Cardiac septum (tissue), 1 donor: Measurements from ENCODE around the gene TP53AIP1. TPM values are rescaled to one million over a fixed set of nuclear protein-coding genes. Genes with fewer than 3 reads are reported as not detected.

Source experiments
- DNase-seq: peaks from one replicate; pipeline ENCODE4 v3.0.0-alpha.2; 2020; ENCODE audit warnings: low spot score
- intact Hi-C: fragments of 100-400 bp; cut with DNase I; formaldehyde crosslinking; loops from one replicate; pipeline ENCODE4 v1.14.0; 2022
- total RNA-seq: library from RNA; stranded (reverse); fragmentation: NEBNext Ultra II Directional; extraction: Animal tissue kit (Norgen Biotek cat#: 25700); gene quantifications from one replicate; pipeline ENCODE4 v1.2.1, GENCODE V29; 2021
- donor health status: DM: no; HTN: no; CAD: no.

TP53AIP1 gene
- total RNA-seq, 1 donor from 2014 or later = not detected

GRCh38 chr11:128910576-128910975 is 32.1 kb downstream of the TP53AIP1 start:
- no peak for DNase-seq
- intact Hi-C loops = no loop called here

- intact Hi-C loops = no loop called here
- DNase-seq = no peak
Measured at GRCh38 chr11:128909438-128910125, 33.1 kb downstream of the TP53AIP1 start.

- DNase-seq = peak; percentile 88
- intact Hi-C loops = no loop called here
Measured at GRCh38 chr11:128908391-128909246, 34.1 kb downstream of the TP53AIP1 start.

DNA sequence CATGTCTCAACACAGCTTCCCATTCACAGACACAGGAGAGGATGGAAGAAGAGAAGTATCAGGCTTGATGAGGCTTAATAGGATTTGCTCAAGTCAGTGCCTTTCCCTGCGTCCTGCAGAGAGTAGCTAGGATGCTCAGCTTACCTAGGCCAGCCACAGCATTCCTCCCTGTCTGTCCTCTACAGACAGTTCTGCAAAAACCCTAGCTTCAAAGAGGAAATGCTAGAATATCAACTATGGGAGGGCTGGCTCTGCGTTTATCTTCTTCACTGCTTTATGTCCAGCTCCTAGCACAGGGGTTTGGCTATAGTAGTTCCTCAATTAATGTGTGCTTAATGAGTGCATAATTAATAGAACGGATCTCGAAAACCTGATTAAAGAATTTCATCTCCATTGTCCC is 35.1 kb downstream of the TP53AIP1 start:
- intact Hi-C loops = no loop called here
- DNase-seq = no peak

- no peak for DNase-seq
- intact Hi-C loops = no loop called here
Measured at GRCh38 chr11:128906185-128907050, 36.3 kb downstream of the TP53AIP1 start.

- no peak for DNase-seq
- intact Hi-C loops = loop anchor here (2.0 kb wide), 1 partner anchor 15 kb away; the partner anchor contains the start of gene KCNJ5
Measured at GRCh38 chr11:128905345-128906184, 37.1 kb downstream of the TP53AIP1 start.

DNA sequence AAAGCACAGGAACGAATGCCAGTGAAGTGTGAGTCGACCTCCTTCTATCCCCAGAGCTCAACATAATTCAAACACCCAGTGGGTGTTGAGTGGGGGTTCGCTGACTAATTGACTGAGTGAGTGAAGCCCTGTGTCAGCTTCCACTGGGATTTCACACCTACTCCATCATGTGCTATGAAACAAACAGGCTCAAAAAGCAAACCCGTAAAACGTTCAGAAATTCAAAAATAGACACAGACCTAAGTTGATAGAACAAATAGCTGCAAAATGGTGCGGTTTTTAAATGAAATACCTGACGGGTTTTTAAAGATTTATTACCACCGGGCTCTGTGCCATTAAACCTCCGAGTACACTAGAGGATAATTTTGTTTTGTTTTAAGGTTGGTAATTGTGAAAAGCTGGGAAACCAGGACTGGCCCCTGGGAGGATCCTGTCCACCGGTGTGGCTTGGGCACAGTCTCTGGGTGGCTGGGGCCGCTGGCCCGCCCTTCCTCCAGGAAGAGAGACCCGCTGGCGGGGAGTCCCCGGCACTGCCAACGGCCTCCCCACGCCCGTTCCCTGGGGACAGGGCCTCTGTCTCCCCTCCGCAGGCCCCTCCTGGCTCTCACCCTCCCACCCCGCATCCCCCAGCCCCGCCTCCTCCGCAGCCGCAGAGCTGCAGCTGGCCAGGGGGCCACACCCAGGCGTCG is 37.9 kb downstream of the TP53AIP1 start:
- no peak for DNase-seq
- intact Hi-C loops = loop anchor here (2.0 kb wide), 1 partner anchor 14 kb away; the partner anchor contains the start of gene KCNJ5

GRCh38 chr11:128904303-128904655 is 38.4 kb downstream of the TP53AIP1 start:
- DNase-seq = no peak
- intact Hi-C loops = loop anchor here (2.0 kb wide), 1 partner anchor 13 kb away; the partner anchor contains the start of gene KCNJ5

DNA sequence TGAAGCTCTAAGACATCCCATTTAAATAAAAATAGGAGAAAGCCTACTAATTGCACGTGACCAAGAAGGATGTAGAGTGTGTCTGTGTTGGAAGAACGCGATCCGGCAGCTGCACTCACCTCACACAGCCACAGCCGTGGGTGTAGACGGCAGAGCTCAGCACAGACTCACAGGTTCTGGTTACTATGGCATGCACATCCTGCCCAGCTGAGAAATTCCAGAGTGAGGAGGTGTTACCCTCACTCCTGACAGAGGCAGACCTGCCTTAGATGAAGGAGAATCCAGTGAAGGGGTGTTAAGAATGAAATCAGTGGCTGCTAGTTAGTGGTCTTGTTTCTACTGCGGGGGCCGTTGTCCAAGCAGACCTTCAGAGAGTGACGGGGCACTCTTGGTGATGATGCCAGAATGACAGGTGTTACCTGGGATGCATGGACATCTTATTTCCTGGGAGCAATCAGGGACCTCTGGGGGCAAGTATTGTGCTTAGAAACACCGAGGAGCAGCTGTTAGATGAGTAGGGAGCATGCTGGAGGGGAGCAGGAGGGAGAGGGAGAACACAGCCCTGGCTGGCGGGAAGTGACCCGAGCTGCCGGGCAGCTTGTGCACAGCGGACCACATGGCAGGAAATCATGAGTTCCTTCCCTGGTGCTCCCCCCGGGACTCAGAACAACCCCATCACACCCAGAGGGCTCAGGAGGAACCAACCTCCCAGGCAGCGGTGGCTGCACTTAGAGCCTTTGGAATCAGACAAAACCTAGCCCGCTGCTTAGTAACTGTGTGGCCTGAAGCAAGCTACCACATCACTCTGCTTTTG is 39.2 kb downstream of the TP53AIP1 start:
- intact Hi-C loops = loop anchor here (2.0 kb wide), 1 partner anchor 13 kb away; the partner anchor contains the start of gene KCNJ5
- no peak for DNase-seq

DNA sequence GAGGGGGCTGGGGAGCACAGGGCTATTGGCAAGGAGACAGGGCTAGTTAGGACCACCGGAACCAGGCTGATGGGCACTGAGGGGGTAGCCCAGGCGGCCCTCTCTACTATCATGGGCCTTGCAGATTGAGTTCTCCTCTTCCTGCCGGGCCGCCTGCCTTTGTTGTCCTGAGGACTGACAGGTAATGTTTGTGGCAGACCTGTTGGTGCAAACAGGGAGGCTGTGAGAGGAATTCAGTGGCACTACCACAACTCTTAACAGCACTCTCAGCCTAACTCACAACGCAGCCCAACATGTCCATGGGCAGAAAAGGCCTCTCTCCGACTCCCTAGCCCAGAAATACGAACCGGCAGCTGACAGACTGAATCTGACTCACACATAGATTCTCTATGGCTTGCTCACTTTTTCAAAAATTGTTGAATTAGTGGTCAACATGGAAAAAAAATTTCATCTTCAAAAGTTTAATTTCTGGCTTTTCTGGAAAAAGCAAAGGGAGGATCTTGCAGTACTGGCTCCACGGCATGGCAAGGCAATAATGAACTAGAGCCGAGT is 40.1 kb downstream of the TP53AIP1 start:
- no peak for DNase-seq
- intact Hi-C loops = no loop called here

DNA sequence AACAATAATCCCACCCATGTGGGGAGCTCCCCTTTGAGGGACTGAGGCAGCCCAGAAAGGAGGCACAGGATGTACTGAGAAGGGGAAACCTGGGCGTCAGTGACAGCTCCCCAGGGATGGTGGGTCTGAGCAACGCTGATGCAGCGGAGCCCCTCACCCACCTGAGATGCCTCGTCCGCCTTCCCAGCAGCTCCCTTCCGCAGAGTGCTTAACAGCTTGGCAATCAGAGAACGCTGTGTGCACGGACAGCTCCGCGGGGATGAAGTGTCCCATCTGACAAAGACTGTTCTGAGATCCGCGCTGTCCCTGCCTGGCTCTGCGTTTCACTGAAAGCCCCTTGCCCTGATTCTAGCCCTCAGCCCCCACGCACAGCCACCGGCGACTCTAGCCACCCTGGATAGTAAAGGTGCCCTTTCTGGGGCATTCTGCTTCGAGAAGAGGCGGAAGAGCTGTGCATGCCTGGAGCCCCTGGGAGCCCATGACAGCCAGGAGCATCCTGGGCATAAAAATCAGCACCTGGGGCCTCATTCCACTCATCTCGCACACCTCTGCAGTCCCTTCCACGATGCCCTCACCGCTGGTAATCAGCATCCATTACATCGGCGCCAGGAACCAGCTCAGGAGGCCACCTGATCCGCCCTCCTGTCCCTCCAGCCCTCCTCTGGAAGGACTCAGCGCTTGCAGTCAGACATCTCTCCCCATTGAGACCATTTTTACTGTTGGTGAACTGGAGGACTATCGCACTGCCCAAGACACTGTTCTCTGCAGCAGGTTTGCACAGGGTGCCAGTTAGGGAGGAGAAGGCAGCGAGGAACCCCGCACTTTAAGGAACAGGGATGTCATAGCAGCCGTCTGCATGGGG is 40.8 kb downstream of the TP53AIP1 start:
- intact Hi-C loops = no loop called here
- DNase-seq = no peak

DNA sequence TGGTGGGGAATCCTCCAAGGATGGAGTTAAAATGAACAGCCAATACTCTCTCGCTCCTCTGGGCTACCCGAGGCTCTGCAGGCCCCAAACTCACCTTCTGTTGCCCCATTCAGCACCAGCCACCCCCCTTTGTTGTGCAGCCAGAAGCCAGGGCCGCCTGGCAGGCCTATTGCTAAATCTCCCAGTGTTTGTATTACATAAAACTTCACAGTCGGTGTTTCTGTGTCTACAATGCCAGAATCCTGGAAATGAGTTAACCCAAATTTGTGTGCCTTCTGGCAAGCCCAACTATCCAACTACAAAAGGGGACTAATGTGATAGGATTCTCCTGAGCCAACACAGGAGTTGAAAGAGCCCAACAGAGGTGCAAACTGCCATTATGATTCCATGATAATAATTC is 42.2 kb downstream of the TP53AIP1 start:
- intact Hi-C loops = no loop called here
- no peak for DNase-seq

DNA sequence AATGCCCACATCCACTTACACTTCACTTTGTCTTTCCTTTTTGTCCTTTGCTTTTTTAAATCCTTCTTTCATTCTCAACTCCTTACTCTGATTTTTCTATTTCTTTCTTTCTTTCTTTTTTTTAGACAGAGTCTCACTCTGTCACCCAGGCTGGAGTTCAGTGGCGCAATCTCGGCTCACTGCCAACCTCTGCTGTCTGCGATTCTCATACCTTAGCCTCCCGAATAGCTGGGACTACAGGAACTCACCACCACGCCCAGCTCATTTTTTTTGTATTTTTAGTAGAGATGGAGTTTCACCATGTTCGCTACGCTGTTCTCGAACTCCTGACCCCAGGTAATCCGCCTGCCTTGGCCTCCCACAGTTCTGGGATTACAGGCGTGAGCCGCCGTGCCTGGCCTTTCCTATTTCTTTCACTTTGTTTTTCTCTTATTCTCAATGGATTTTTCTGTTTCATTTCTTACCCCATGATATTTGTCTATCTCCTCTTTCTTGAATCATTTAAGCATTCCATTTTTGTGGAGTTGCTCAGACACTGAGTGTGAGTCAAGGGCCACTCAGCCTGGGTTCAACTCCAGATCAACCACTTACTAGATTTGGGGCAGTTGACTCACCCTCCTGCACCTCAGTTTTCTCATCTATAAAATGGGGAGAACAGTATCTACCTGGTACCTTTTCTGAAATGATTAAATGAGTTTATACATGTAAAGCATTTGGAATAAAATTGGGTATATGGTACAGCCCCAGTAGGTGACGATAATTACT is 43.9 kb downstream of the TP53AIP1 start:
- no peak for DNase-seq
- intact Hi-C loops = no loop called here

- intact Hi-C loops = no loop called here
- DNase-seq = no peak
Measured at GRCh38 chr11:128897826-128898225, 44.8 kb downstream of the TP53AIP1 start.

- intact Hi-C loops = no loop called here
- DNase-seq = peak; percentile 15
Measured at GRCh38 chr11:128896356-128896755, 46.3 kb downstream of the TP53AIP1 start.

DNA sequence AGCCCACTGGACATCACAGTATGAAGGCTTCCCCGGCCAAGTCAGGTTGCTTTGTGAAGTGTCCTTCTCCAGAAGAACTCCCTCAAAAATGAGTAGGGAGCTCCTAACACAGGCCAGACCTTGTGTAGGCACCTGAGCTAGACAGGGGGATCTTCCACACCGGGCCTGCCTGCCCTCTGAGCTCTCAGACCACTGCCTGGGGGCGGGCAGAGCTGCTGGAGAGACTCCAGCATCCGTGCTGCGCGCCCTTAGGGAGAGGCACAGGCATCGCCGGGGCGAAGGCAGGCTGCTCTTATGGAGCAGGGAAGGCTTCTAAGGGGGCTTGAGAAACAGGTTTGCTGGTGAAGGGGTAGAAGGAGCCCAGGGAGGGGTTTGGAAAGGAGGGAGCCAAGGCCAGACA is 47.1 kb downstream of the TP53AIP1 start:
- intact Hi-C loops = no loop called here

More for the DNA sequence above, 47.1 kb downstream of the TP53AIP1 start:
- peak; percentile 72 for DNase-seq
